ENCODE data around the gene ABLIM1. TPM values are rescaled to one million over a fixed set of nuclear protein-coding genes. Genes with fewer than 3 reads are reported as not detected.
"Not testable (repeated sequence)": the region's sequence is repeated elsewhere in the genome, so short reads cannot be mapped to it uniquely, and the experiment has no call there.

Gene ABLIM1
- total RNA-seq, 2 donors from 2014 or later, result 359 to 404 TPM

GRCh38 chr10:114697061-114697598 is 39.1 kb upstream of the ABLIM1 start:
- no peak for DNase-seq (ENCODE audit: low spot score)
- Histone ChIP-seq H3K9me3 (no peaks in the 10 kb centered on the region), H3K27ac (peak overlapping the region; percentile 70 to 80), H3K36me3 (no peaks in the 10 kb centered on the region), H3K27me3 (no peaks in the 10 kb centered on the region), H3K4me1 (peaks cover 0 to 46% of the 10 kb centered on the region in 2 donors), H3K4me3 (no peak overlapping the region)
- TF ChIP-seq CTCF (IDR thresholded peaks at IDR 0.05), result no peak

- Histone ChIP-seq H3K4me1 (peaks cover 0 to 46% of the 10 kb centered on the region in 2 donors), H3K27ac (peak overlapping the region; percentile 70 to 80)
- not testable (repeated sequence) for H3K4me3 ChIP-seq; H3K36me3 ChIP-seq; DNase-seq (ENCODE audit: low spot score); H3K27me3 ChIP-seq; H3K9me3 ChIP-seq
These were observed 38.2 kb upstream of the ABLIM1 start for GRCh38 chr10:114696301-114696700.

- peaks cover 0 to 46% of the 10 kb centered on the region in 2 donors for H3K4me1 ChIP-seq
- H3K27me3 ChIP-seq, result no peaks in the 10 kb centered on the region
- no peaks in the 10 kb centered on the region for H3K9me3 ChIP-seq
- no peak for DNase-seq (ENCODE audit: low spot score)
- H3K27ac ChIP-seq, result peak overlapping the region in 1 of 2 donors; percentile 80
- H3K36me3 ChIP-seq, result no peaks in the 10 kb centered on the region
- TF ChIP-seq CTCF (IDR thresholded peaks at IDR 0.05), result peak in 1 of 2 donors; percentile 63
- no peak overlapping the region for H3K4me3 ChIP-seq
These were observed 36.7 kb upstream of the ABLIM1 start for GRCh38 chr10:114694752-114695151.

GRCh38 chr10:114694062-114694461 is 36.0 kb upstream of the ABLIM1 start:
- peak overlapping the region; percentile 4 to 80 for H3K27ac ChIP-seq
- no peaks in the 10 kb centered on the region for H3K27me3 ChIP-seq
- DNase-seq (ENCODE audit: low spot score), result no peak
- TF ChIP-seq CTCF (IDR thresholded peaks at IDR 0.05), result no peak
- H3K36me3 ChIP-seq, result no peaks in the 10 kb centered on the region
- H3K4me1 ChIP-seq, result peaks cover 0 to 46% of the 10 kb centered on the region in 2 donors
- H3K9me3 ChIP-seq, result no peaks in the 10 kb centered on the region
- no peak overlapping the region for H3K4me3 ChIP-seq

GRCh38 chr10:114691442-114691941 is 33.4 kb upstream of the ABLIM1 start:
- Histone ChIP-seq H3K4me1 (peaks cover 0 to 37% of the 10 kb centered on the region in 2 donors), H3K27me3 (no peaks in the 10 kb centered on the region), H3K27ac (peak overlapping the region in 1 of 2 donors; percentile 19), H3K9me3 (no peaks in the 10 kb centered on the region), H3K4me3 (no peak overlapping the region), H3K36me3 (no peaks in the 10 kb centered on the region)
- no peak for TF ChIP-seq CTCF (IDR thresholded peaks at IDR 0.05)
- no peak for DNase-seq (ENCODE audit: low spot score)

- no peak for TF ChIP-seq CTCF (IDR thresholded peaks at IDR 0.05)
- Histone ChIP-seq H3K9me3 (no peaks in the 10 kb centered on the region), H3K36me3 (no peaks in the 10 kb centered on the region), H3K27me3 (no peaks in the 10 kb centered on the region), H3K27ac (no peak overlapping the region), H3K4me3 (no peak overlapping the region), H3K4me1 (peaks cover 0 to 40% of the 10 kb centered on the region in 2 donors)
- no peak for DNase-seq (ENCODE audit: low spot score)
These were observed 30.7 kb upstream of the ABLIM1 start for GRCh38 chr10:114688786-114689185.
